CD4-positive, alpha-beta T cell treated with Interleukin-4 for 1 hour (primary cell): ENCODE results near the gene NDUFS2.

Source experiments
- DNase-seq, 2 donors: peaks; one replicate each; pipeline ENCODE4 v3.0.0-alpha.2; 2020 to 2022

The NDUFS2 gene

DNA sequence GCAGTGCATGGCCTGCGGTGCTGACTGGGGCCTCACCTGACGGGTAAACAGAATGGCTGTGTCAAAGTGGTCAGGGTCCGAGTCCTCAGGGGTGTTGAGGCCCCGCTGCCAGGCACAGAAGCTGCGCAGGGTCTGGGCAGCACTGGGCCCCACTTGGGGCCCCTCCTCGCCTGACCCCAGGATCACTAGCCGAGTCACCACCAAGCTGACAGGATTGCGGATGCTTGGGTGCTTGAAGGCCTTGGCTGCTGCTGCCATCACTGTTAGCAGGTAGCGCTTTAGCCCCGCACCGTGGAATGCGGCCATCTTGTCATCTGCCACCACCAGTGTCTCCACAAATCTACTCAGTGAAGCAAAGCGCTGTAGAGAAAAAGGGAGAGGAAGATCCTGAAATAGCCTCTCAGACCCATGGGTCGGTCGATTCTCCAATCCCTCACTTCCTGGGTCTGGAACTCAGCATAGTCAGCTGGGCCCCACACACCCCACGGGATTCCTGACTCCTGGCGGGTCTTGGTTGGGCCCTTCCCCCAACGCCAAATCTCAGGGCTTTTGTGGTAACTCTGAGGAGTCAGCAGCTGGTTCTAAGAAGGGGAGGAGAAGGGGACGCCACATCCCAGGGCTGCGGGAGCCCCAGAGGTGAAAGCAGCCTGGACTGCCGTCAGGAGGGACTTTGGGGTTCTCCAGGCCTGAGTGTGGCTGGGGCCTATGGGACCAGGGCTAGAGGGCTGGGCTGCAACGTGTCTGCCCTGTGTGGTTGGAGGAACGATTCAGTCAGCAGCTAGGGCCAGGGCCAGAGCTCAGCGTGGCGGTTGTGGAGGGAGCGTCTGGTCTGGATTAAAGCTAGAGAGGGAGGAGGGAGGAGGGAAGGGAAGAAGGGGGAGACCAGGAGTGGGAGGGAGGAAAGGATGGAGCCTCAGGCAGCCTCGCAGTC, 5.4 kb upstream of the NDUFS2 start:
- DNase-seq = no peak

DNA sequence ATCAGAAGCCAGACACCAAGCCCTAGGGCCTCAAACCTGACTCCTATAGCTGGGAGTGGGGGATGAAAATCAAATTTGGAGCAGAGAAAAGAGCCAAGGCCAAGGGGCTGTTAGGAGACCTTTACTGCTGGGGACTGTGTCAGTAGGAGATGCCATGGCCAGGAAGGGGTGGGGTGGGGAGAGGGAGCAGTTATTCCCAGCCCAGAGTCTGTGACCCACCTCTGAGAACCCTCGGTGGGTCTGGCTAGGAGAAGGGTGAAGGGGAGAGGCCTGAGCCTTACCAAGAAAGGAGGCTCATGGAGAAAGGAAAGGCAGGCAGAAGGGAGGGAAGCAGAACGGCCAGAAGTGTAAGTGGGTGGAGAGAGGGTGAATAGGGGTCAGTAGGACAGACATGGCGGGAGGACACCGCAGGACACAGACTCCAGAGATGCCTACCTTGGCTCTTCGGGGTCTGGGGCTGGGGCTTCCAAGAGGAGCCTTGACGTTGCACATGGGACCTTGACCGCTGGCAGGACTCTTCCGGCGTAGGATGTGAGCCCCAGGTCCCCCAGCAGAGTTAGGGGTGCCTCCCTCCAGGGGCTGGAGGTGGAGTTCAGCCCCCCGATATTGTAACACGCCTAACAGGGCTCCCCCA, 4.5 kb upstream of the NDUFS2 start:
- DNase-seq = no peak

DNA sequence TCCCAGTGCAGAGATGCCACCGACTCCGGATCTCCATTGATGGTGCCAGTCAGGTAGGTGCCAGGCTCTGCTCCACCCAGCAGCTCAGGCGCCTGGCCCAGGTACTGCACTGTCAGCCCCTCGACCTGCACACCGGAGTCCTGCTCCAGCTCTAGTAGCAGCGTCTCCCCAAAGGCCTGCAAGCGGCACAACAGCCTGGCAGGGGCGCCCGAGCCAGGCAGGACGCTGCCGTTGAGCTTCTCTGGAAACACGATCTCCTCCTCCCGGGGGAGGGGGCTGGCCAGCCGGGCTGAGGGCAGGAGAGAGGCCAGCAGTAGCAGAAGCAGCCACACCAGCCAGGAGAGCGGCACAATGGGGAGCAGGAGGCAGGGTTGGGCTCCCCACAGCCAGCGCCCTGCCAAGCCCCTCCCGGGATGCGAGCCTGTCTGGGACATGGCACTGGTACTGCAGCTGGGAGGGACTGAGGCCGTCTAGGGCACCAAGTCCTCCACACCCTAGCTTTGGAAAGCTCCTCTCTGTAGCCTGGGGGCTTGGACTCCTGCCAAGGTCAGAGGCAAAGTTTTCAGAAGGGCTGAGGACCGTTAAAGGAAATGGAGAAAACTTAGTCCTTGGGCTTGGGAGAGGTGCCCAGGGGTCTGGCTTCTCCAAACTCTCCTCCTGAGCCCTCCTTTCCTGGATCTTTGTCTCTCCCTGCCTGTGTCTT, 3.8 kb upstream of the NDUFS2 start:
- no peak for DNase-seq

DNA sequence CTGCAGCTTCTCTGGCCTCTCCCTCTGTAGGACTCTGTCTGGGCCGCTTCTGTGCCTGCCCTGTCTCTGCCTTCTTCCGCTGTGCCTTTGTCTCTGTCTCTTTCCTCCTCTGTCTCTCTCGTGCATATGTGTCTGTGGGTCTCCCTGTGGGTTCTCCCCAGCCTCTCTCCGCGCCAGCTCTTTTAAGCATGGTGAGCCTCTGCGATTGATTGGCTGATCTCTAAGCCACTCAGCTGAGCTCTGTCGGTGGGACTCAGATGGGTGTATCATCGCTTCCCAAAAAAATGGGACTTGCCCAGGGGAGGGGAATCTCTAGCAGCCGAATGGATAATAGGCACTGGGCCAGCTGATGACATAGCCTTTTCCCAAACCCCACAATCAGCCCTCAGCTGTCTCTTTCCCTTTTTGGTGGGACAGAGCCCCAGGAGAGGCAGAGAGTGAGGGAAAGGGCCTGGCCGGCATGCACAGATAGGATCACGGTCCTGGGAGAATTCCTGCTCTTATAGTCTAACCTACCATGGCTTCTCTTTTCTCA, 3.2 kb upstream of the NDUFS2 start, which contains the start of gene ADAMTS4:
ADAMTS4 (minus strand) TSS at position 158 of the 535 bp plus-strand sequence. CDS start 427 bp downstream, outside the sequence.
- no peak for DNase-seq

DNA sequence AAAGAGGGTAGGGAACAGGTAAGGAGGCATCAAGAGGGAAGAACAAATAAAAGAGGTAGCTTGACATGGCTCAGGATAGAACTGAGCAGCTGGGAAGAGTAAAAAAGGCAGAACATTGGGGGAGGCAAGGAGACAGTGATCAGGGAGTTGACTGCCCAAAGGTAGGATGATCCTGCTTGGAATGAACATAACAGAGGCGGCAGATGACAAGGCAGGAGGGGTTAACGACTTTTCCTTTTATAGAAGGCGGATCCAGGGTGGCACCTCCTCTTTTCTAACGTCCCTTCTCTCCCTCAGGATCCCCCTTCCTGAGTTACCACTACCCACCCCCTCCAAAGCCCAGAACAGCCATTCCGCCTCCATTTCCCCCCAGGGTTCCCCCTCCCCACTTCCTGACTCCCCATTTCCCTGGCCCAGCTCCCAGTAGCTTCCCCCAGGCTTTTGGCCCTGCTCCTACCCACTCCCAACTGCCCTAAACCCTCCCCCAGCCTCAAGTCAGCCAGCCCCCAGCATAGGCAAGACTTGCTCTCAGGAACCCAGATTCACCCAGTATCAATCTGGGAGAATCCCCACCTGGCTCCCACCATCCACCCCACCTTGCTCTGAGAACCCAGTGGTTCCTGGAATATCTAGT, 2.5 kb upstream of the NDUFS2 start:
- no peak for DNase-seq

DNA sequence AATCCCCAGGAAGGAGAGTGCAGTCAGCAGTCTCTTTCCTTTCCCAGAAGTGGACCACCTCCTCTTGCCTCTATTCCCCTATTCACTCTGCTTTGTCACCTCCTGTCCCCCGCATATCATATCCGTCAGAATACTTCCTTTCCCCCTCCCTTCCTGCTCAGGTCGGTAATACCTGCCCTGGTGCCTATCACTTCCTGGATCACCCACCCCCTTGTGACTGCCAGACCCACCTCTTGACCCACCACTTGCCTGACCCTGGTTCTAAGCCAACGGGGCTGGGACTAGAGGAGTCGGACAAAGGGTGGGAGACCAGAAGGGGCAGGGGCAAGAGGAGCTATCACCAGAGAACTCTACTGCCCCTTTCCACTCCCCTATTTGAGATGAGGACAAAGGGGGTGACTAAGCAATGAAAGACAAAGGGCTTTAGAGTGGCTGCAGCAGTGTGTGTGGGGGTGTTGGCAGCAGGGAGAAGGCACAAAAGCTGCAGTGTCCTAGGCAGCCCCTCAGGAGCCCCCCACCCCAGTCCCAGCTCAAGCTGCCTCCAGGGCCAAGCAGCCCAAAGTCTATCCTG, 1.7 kb upstream of the NDUFS2 start:
- DNase-seq = peak in 1 of 2 donors; percentile 53

DNA sequence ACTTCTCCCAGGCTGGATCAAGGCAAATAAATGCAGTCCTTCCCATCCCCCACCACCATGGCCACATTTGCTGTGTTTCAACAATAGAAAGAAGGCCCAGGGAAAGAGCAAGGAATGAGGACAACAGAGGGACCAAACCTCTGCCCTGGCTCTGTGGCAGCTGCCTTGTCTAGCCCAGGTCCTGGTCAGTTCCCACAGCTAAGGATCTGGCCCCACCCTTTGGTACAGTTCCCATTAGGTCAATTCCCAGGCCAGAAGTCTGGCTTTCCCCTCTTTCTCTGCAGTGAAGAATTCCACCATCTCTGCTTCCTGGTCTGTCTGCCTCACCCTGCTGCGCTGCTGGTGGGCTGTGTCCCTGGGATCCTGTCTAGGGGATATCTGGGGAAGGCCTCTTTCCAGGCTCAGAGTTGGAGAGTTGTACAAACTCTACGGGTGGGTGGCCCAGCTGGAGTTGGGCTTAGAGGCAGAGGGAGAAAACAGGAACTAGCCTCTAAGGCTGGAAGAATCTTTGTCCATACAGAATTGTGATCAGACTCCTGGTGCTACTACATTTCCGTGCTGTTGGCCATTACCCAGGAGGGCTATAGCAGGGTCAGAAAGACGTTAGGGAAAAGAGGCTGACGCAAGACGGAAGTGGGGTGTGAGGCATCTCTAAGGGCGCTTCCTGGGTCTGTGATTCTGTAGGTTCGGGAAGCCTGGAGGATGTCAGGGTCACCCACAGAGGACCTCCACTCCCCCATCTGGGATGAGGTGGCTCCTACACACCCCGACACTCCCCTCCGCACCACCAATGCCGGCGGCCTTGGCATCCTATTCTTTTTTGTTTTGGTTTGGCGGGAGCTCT, 953 bp upstream of the NDUFS2 start:
- DNase-seq = no peak

DNA sequence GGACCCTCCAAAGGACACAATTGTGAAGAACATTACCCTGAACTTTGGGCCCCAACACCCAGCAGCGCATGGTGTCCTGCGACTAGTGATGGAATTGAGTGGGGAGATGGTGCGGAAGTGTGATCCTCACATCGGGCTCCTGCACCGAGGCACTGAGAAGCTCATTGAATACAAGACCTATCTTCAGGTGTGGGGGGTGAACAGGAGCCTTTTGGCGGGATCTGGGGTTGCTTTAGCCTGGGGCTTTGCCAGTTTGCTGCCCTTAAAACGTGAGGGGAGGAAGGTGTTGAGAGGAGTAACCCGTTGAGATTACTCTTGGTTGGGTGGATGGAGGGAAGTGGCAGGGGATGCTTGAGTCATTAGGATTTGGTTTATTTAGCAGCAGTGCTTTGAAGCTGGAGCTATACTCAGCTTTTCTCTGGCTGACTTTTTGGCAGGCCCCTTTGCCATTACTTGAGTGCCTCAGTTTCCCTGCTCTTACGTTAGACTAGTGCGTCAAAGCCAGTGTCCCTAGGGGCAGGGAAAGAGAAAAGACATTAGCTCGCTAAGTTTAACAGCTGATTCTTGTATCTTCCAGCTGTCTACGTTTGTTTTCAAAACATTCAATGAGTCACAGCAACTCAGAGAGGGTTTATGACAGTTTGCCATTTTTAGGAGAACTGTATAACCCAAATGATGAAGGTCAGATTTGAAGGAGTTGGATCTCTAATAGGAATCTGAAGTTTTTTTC, 4.4 kb downstream of the NDUFS2 start:
- DNase-seq = no peak

DNA sequence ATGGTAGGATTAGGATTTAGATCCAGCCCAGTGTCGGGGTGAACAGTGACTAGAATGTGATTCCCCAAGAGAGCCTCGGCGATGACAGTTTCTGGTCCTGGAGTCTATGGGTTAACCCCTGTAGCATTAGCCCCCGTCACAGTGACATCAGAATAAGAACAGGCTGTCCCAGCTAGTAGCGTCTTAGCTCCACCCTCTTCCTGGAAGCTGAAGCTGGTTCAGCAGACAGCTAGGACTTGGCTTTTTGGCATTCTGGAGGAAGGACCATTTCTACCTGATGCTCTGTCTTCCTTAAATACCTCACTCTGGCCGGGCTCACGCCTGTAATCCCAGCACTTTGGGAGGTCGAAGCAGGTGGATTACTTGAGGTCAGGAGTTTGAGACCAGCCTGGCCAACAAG, 5.0 kb downstream of the NDUFS2 start:
- DNase-seq = no peak

DNA sequence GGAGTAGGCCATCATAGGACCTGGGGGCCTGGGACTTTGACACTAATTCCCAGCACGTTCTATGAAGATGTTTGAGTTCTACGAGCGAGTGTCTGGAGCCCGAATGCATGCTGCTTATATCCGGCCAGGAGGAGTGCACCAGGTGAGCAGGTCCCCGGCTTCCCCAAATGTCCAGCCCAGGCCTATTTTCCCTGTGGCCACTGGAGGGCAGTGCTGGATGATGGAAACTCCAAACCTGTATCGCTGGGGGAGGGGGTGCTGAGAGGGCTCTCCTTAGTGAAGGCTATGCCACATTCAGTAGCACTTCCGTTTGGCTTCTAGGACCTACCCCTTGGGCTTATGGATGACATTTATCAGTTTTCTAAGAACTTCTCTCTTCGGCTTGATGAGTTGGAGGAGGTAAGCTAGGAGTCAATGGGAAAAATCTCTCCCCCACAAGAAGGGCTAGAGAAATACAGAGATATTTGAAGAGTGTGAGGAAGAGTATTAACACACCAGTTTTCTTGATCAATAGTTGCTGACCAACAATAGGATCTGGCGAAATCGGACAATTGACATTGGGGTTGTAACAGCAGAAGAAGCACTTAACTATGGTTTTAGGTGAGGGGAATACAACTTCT, 7.7 kb downstream of the NDUFS2 start:
- peak; percentile 81 to 82 for DNase-seq

DNA sequence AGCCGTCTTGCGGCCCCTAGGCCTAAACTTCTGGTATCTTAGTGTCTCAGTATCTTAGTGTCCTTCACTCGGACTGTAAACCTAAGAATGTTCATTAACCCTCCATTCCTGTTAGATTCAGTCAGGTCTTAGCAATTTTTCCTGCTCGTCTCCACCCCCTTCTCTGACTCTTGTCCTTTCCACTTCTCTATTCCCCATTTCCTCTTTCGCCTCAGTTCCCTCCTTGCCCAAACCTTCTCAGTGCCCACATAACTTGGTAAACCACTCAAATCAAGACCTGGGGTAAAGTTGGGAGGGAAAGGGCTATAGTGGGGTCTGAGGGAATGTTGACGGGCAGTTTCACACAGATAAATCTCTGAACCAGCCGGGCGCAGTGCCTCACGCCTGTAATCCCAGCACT, 12.2 kb downstream of the NDUFS2 start:
- no peak for DNase-seq

DNA sequence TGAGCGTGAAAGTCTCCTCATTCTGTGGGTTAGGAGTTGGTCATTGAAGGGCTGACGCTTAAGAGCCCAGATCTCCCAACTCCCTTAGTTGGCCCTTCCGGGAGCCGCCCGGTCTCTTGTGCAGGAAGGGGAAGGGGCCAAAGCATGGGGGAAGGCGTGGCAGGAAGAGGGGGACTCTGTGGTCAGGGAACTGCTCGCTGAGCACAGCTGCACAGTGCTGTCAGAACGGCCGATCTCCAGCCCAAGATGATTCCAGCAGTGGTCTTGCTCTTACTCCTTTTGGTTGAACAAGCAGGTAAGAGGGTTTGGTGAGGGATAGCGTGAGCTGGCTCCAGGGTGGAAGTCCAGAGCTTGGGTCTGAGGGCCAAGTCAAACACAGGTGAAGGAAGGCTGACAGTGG, 12.9 kb downstream of the NDUFS2 start, which contains the start of gene FCER1G:
FCER1G (plus strand) TSS at position 220 of the 400 bp plus-strand sequence; CDS start at position 247, 27 bp downstream.
- peak in 1 of 2 donors; percentile 69 for DNase-seq

DNA sequence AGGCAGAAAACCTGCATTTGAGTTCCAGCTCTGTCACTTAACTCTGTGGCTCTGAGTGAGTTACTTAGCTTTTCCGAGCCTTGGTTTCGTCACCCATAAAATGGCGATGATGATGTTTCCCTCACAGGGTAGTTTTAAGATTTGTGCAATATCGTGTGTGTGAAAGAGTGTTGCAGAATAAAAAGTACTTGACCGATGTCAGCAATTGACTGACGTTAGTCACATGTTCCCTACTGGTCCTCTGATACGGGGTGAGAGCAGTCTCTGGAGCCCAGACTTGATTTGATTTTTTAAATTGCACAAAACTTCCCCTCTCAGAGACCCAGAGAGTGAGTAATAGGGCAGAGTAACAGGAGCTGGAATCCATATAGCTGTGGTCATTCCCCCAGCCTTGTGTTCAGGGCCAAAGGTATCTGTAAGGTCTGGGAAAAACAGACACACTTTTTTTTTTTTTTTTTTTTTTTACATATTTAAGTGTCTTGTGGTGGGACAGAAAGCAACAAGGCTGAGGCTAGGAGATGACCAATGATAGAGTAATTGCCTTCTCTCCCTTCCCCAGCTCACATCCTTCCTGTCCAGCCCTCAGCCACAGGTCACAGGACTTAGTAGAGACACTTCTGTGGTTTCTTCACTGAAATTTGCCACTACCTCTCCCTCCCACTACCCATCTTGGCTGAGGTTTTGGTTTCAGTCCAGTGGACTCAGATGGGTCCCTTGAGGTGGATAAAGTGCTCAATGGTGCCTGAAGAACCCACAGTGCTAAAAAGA, 15.0 kb downstream of the NDUFS2 start:
- DNase-seq = peak in 1 of 2 donors; percentile 63

DNA sequence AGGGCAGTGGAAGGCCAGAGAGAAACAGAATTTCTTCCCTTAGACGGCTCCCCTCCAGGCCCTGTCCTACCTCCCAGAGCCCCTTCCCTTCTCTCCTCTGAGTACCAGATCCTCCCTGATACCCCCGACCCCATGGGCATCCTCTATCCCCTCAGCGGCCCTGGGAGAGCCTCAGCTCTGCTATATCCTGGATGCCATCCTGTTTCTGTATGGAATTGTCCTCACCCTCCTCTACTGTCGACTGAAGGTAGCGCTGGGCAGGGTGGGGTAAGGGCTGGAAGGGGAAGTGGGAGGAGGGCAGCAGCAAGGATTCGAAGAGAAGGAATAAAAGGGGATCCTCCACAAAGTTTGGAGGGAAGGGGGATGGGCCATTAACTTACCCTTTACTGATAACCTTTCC, 15.7 kb downstream of the NDUFS2 start:
- no peak for DNase-seq

DNA sequence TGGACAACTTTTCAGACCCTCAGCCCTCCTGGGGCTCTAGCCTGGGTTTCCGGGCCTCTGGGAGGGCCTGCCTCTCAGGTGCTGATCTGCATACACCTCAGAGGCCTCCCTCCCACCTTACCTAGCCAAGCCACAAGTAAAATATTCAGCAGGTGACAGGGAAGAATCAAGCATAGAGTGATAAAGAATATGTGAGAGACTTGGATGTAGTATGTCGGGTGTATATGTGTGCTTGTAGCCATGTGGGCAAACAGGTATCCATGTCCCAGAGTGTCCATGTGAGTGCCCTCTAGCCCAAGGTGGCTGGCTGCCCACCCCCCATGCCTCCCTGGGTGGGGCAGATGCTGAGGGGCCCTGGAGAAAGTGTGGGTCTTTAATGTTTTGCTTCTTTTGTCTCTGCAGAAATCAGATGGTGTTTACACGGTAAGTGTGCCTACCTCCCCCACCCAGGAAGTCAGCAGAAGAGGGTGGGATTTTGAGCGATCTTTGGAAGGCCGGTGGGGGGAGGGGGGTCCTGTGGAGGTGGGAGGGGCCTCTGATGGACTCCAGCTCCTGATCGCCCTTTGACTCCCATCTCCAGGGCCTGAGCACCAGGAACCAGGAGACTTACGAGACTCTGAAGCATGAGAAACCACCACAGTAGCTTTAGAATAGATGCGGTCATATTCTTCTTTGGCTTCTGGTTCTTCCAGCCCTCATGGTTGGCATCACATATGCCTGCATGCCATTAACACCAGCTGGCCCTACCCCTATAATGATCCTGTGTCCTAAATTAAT, 16.3 kb downstream of the NDUFS2 start:
- no peak for DNase-seq

DNA sequence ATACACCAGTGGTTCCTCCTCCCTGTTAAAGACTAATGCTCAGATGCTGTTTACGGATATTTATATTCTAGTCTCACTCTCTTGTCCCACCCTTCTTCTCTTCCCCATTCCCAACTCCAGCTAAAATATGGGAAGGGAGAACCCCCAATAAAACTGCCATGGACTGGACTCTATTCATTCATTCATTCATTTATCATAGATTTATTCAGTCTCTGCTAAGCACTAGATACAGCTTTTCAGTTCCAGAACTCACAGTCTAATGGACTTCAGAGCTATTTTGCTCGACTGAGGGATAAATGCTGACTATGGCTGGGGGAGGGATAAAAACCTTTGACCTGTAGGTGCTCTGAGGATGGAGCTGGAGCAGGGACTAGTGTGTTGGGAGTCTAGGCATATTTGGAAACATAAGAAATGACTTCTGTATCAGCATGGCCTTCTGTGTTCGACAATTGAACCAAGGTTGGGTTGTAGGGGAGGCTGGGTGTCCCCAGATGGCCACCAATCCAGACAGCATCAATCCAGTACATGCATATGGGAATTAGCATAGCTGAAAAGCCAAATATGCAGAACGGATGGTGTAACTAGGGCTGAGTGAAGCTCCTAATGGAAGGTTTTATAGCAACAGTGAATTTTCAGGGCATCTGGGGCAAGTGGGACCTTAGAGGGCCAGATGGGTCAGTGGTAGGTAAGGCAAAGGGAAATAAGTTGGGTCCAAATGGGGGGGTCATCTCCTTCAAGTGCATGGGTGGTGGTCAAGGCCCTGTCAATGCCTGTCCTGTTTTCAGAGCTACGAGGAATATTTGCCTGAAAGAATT, 17.1 kb downstream of the NDUFS2 start:
- no peak for DNase-seq

DNA sequence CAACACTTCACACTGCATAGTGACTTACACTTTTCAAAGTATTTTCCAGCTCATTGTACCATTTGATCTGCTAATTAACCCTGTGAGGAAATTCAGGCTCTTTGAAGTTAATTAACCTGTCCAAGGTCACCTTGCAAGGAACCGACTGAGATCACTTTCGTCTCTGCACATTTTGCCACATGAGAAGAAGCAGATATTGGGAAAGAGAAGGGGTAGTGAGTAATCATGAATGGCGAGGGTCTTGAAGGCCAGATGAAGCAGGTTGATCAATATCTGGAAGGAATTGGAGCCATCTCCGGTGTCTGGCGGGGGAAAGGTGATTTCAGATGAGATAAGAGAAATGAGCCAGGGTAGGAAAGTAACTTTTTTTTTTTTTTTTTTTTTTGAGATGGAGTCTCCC, 17.8 kb downstream of the NDUFS2 start:
- DNase-seq = no peak
